GM12878 (cell line): ENCODE data around the gene FRAS1. TPM values are rescaled to one million over a fixed set of nuclear protein-coding genes. Genes with fewer than 3 reads are reported as not detected.

Experiments
- ATAC-seq: fragments of 200-7000 bp; cut with Tn5 transposase; 3 replicates; pipeline ENCODE4 v1.9.1; 2020; ENCODE audit warnings: mild to moderate bottlenecking, moderate library complexity
- BruUV-seq: library from RNA; stranded (reverse); fragments of 400-500 nt; replicated peaks from 2 replicates; lab custom pipeline; 2021; lab: Mats Ljungman, UMichigan
- CTCF ChIA-PET: fragments of 300-600 bp; sonication (Branson Sonifier 250); formaldehyde crosslinking; extraction: SDS; loops from one replicate; lab custom pipeline; 2021; ENCODE audit warnings: inconsistent platforms; lab: Yijun Ruan, JAX
- POLR2A ChIA-PET: fragments of 350-600 bp; formaldehyde crosslinking; extraction: SDS; loops from one replicate; lab custom pipeline; 2021; ENCODE audit warnings: inconsistent platforms; lab: Charles Lee
- RAD21 ChIA-PET: fragments of 300-600 bp; sonication (Branson Sonifier 250); formaldehyde crosslinking; loops from one replicate; lab custom pipeline; 2023; ENCODE audit warnings: antibody characterized with exemption; ENCODE audit not compliant: unreplicated experiment; lab: Charles Lee
- SMC1A ChIA-PET: fragments of 300-600 bp; sonication (Branson Sonifier 250); formaldehyde crosslinking; loops from one replicate; lab custom pipeline; 2023; ENCODE audit not compliant: unreplicated experiment, uncharacterized antibody; lab: Charles Lee
- DNase-seq: peaks from one replicate; pipeline ENCODE4 v3.0.0-alpha.2; 2011; ENCODE audit warnings: low read depth, low spot score
- FAIRE-seq: peaks from 3 replicates; lab custom pipeline; 2011; peaks lifted over from hg19 to GRCh38; lab: Jason Lieb, UNC
- H2AFZ ChIP-seq: 2 replicates; pipeline ENCODE4 v1.6.0; 2011; ENCODE audit warnings: low read depth, low read length, control low read depth; ENCODE audit not compliant: control insufficient read depth
- H3K27ac ChIP-seq: 2 replicates; pipeline ENCODE4 v1.5.1; 2011; ENCODE audit warnings: control low read depth; ENCODE audit not compliant: control insufficient read depth, insufficient read depth
- H3K27me3 ChIP-seq, 2 experiments: replicated peaks in 1 of 2; 2 replicates each; pipeline versions ENCODE4 v1.6.0 to v1.6.1; 2011; ENCODE audit warnings: low read length in 1 of 2; ENCODE audit not compliant: control insufficient read depth in 2 of 2, insufficient read depth in 2 of 2
- H3K36me3 ChIP-seq, 2 experiments: 2 replicates each; pipeline ENCODE4 v1.5.1; 2011; ENCODE audit warnings: low read length in 1 of 2; ENCODE audit not compliant: control insufficient read depth in 2 of 2, insufficient read depth in 2 of 2
- H3K4me1 ChIP-seq: 2 replicates; pipeline ENCODE4 v1.6.1; 2011; ENCODE audit warnings: mild to moderate bottlenecking, low read length, moderate library complexity, mixed read lengths; ENCODE audit not compliant: control insufficient read depth, insufficient read depth
- H3K4me2 ChIP-seq: 2 replicates; pipeline ENCODE4 v1.6.0; 2011; ENCODE audit warnings: control low read depth; ENCODE audit not compliant: control insufficient read depth, insufficient read depth
- H3K4me3 ChIP-seq: fragments of 200-600 bp; sonication (generic); 2 replicates; pipeline ENCODE4 v1.5.1; 2016
- H3K79me2 ChIP-seq: 2 replicates; pipeline ENCODE4 v1.6.0; 2011; ENCODE audit warnings: low read length; ENCODE audit not compliant: control insufficient read depth, insufficient read depth
- H3K9ac ChIP-seq: 2 replicates; pipeline ENCODE4 v1.8.0; 2011; ENCODE audit warnings: low read length, control low read depth, mixed read lengths; ENCODE audit not compliant: control insufficient read depth, insufficient read depth
- H3K9me3 ChIP-seq: replicated peaks from 3 replicates; pipeline ENCODE4 v1.5.1; 2011; ENCODE audit warnings: mild to moderate bottlenecking, low read length; ENCODE audit not compliant: control insufficient read depth, insufficient read depth
- H4K20me1 ChIP-seq: 2 replicates; pipeline ENCODE4 v1.6.0; 2011; ENCODE audit not compliant: control insufficient read depth, insufficient read depth
- EED ChIP-seq: sonication (generic); IDR thresholded peaks from 2 replicates; pipeline ENCODE4 v1.6.1; 2016; ENCODE audit warnings: antibody characterized with exemption, low read depth
- FOXK2 ChIP-seq: fragments of 450-650 bp; IDR thresholded peaks from 2 replicates; pipeline ENCODE4 v1.6.1; 2017; ENCODE audit warnings: mild to moderate bottlenecking, moderate library complexity
- MEF2A ChIP-seq: IDR thresholded peaks from 2 replicates; pipeline ENCODE4 v1.6.1; 2011; ENCODE audit warnings: low read depth, mild to moderate bottlenecking, low read length, moderate library complexity; ENCODE audit not compliant: insufficient read depth
- NFXL1 ChIP-seq: fragments of 450-650 bp; IDR thresholded peaks from 2 replicates; pipeline ENCODE4 v1.6.1; 2017; ENCODE audit warnings: antibody characterized with exemption, mild to moderate bottlenecking, borderline replicate concordance
- NR2C1 ChIP-seq: fragments of 450-650 bp; IDR thresholded peaks from 2 replicates; pipeline ENCODE4 v1.6.1; 2017; ENCODE audit warnings: antibody characterized with exemption, mild to moderate bottlenecking, moderate library complexity
- PAX5 ChIP-seq: IDR thresholded peaks from 2 replicates; pipeline ENCODE4 v1.6.1; 2011; ENCODE audit warnings: low read depth, low read length, borderline replicate concordance
- RAD51 ChIP-seq: fragments of 450-650 bp; IDR thresholded peaks from 2 replicates; pipeline ENCODE4 v1.6.1; 2016; ENCODE audit warnings: moderate library complexity, mild to moderate bottlenecking, inconsistent platforms
- RB1 ChIP-seq: fragments of 450-650 bp; formaldehyde crosslinking; IDR thresholded peaks from 2 replicates; pipeline ENCODE4 v1.6.1; 2017; ENCODE audit warnings: mild to moderate bottlenecking, borderline replicate concordance
- ZBTB11 ChIP-seq: fragments of 450-650 bp; formaldehyde crosslinking; IDR thresholded peaks from 2 replicates; pipeline ENCODE4 v1.5.0; 2022; ENCODE audit warnings: mild to moderate bottlenecking, missing genetic modification characterization
- ZBTB40 ChIP-seq: fragments of 450-650 bp; IDR thresholded peaks from 2 replicates; pipeline ENCODE4 v1.6.1; 2016; ENCODE audit warnings: mild to moderate bottlenecking, moderate library complexity, borderline replicate concordance
- ZNF207 ChIP-seq: fragments of 450-650 bp; IDR thresholded peaks from 2 replicates; pipeline ENCODE4 v1.6.1; 2014; ENCODE audit warnings: antibody characterized with exemption, mild to moderate bottlenecking, borderline replicate concordance
- ZNF217 ChIP-seq: fragments of 450-650 bp; IDR thresholded peaks from 2 replicates; pipeline ENCODE4 v1.6.1; 2017; ENCODE audit warnings: antibody characterized with exemption, mild to moderate bottlenecking
- ZNF622 ChIP-seq: fragments of 450-650 bp; IDR thresholded peaks from 2 replicates; pipeline ENCODE4 v1.6.1; 2017; ENCODE audit warnings: mild to moderate bottlenecking, inconsistent platforms
- WGBS: methylation state at CpG from one replicate; pipeline ENCODE4 v1.1.6; 2016; ENCODE audit warnings: low lambda C conversion rate; ENCODE audit not compliant: insufficient replicate concordance, insufficient coverage; ENCODE audit errors: missing lambda C conversion rate; 5-methylcytosine and 5-hydroxymethylcytosine counted together
- in situ Hi-C: fragments of 300-500 bp; cut with MboI; formaldehyde crosslinking; loops from 9 replicates; pipeline ENCODE4 v1.14.3; 2018; ENCODE audit warnings: mixed read lengths
- intact Hi-C: fragments of 100-400 bp; cut with micrococcal nuclease; formaldehyde crosslinking; loops from one replicate; pipeline ENCODE4 v1.14.2; 2022; ENCODE audit not compliant: unreplicated experiment
- polyA plus RNA-seq, 11 experiments: library from polyadenylated mRNA; depleted of rRNA in 4 of 11; unstranded in 6 of 11; stranded (reverse) in 5 of 11; fragments of >200 nt; fragmentation: Nextera tagmentation in 4 of 11; fragmentation: Illumina TruSeq in 1 of 11; extraction: Ambion mirVana in 4 of 11; extraction: Trizol in 1 of 11; gene quantifications; 1 replicate in 1 of 11; 2 replicates in 10 of 11; pipeline versions ENCODE4 v1.2.1 to v1.2.3, GENCODE V29; 2011 to 2016; ENCODE audit warnings: inconsistent platforms in 2 of 11, missing spikeins in 2 of 11, low read depth in 1 of 11
- total RNA-seq, 4 experiments: library from RNA; depleted of rRNA in 3 of 4; stranded (reverse); fragments of >200 nt in 3 of 4; fragmentation: Illumina TruSeq in 1 of 4; extraction: Trizol in 1 of 4; gene quantifications; 2 replicates each; pipeline versions ENCODE4 v1.2.1 to v1.2.3, GENCODE V29; 2013 to 2021

FRAS1 gene
- total and polyA plus RNA-seq, 10 of the 15 experiments (the other 5 are each of a cell fraction or from before 2014, with no cell fraction given), result 0.08 to 11.7 (median 0.20) TPM

DNA sequence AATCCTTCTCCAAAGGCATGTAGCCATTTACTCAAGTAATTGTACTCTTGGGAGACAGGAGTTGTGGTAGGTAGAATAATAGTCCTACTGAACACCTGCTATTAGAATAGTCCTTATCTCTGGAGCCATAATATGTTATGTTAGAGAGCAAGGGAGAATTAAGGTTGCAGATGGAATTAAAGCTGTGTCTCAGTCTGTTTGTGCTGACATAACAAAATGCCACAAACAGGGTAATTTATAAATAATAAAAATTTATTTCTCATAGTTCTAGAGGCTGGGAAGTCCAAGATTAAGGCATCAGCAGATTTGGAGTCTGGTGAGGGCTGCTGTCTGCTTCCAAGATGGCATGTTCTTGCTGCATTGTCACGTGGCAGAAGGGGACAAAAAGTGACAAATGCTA is 24.2 kb upstream of the FRAS1 start:
- TF ChIP-seq RAD51 (no peak), RB1 (no peak), FOXK2 (no peak), EED (no peak), ZNF217 (no peak), NR2C1 (no peak), ZNF207 (no peak), ZBTB11 (CRISPR knock-in tag) (no peak), MEF2A (no peak), ZNF622 (no peak), PAX5 (no peak), ZBTB40 (no peak), NFXL1 (no peak)
- Histone ChIP-seq H2AFZ (no peak overlapping the region), H3K4me2 (no peak overlapping the region), H3K4me1 (no peaks in the 10 kb centered on the region), H3K9me3 (no peaks in the 10 kb centered on the region), H4K20me1 (no peaks in the 10 kb centered on the region), H3K9ac (no peak overlapping the region), H3K27ac (no peak overlapping the region), H3K4me3 (no peak overlapping the region), H3K27me3 (peaks cover 0 to 2% of the 10 kb centered on the region in 2 experiments; a peak in 1 of 4 replicates), H3K36me3 (no peaks in the 10 kb centered on the region), H3K79me2 (no peaks in the 10 kb centered on the region)
- intact Hi-C loops, result no loop called here
- ChIA-PET RAD21 (no interaction called here), POLR2A (no interaction called here), CTCF (no interaction called here), SMC1A (no interaction called here)
- DNase-seq (no peak), FAIRE-seq (no peak), ATAC-seq (no peak)
- no TSS peak for BruUV-seq
- 0% methylated on average over 1 of the region's 1 CpG for WGBS
- in situ Hi-C loops, result no loop called here
